Neutrophil (primary cell): Measurements from ENCODE around the gene NOP9.

Experiments used
- H3K27ac ChIP-seq: fragments of 200-600 bp; sonication (generic); 2 replicates; pipeline ENCODE4 v1.5.1; 2016; ENCODE audit warnings: mild to moderate bottlenecking, moderate library complexity
- H3K27me3 ChIP-seq: fragments of 200-600 bp; sonication (generic); 2 replicates; pipeline ENCODE4 v1.6.0; 2016; ENCODE audit warnings: mild to moderate bottlenecking
- H3K36me3 ChIP-seq: fragments of 200-600 bp; sonication (generic); 2 replicates; pipeline ENCODE4 v1.5.1; 2017
- H3K4me1 ChIP-seq, 2 experiments: fragments of 200-600 bp in 1 of 2; sonication (generic) in 1 of 2; 1 replicate in 1 of 2; 2 replicates in 1 of 2; pipeline versions ENCODE4 v1.5.1 to v1.6.1; 2013 to 2016; ENCODE audit warnings: low read depth in 1 of 2, low read length in 1 of 2, mild to moderate bottlenecking in 1 of 2, moderate library complexity in 1 of 2; ENCODE audit not compliant: control insufficient read depth in 1 of 2, insufficient read depth in 1 of 2
- H3K4me3 ChIP-seq, 2 experiments: fragments of 200-600 bp in 1 of 2; sonication (generic) in 1 of 2; 1 replicate in 1 of 2; 2 replicates in 1 of 2; pipeline ENCODE4 v1.5.1; 2013 to 2016; ENCODE audit warnings: low read depth in 1 of 2, low read length in 1 of 2, mild to moderate bottlenecking in 1 of 2, moderate library complexity in 1 of 2
- H3K9me3 ChIP-seq: fragments of 200-600 bp; sonication (generic); 2 replicates; pipeline ENCODE4 v1.5.1; 2016
- CTCF ChIP-seq: fragments of 200-600 bp; sonication (generic); IDR thresholded peaks from 2 replicates; pipeline ENCODE4 v1.5.1; 2016; ENCODE audit warnings: antibody characterized with exemption

Gene NOP9

DNA sequence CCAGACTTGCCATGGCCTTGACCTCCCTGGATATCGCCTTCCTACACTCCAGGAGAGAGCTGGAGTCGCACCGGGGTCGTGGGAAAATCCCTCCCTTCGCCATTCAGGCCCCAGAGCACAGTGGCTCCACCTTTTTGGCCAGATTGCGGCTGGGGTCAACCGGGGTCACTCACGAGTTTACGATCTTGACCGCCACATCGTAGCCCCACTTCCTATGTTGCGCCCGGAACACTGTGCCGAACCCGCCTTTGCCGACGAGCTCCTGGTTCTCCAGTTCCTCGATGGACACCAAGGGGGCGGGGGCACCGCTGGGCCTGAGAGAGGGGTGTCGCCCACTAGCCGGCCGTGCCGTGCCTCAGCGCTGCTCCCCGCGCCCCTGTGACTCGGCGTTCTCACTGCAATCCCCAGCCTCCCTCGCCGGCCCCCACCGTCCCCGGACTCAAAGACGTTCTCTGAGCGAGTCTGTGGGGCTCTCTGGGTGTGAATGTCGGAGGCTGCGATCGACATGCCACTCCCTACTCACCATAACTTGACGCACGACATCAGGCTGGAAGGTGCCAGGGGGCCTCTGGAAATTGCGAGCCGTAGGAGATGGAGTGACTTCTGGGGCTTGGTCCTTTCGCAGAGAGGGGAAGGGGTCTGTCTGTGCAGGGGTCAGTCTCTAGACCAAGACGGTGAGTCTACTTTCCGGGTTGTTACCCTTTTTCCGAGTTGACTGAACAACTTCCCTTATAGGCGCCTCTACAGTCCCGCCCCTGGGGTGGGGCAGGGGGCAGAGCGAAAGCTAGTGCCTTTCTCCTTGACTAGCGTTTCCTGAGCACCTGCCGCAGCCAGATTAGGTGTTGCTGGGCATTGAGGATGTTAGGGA lies 39.9 kb downstream of the NOP9 start, which contains the start of gene RIPK3:
Gene RIPK3, minus strand, starts transcription at position 708 of the 868 bp plus-strand sequence. Its CDS starts 165 bp downstream, at position 543.
- Histone ChIP-seq H3K27me3 (peaks cover 9% of the 10 kb centered on the region), H3K4me1 (peaks cover 50 to 55% of the 10 kb centered on the region in 2 experiments), H3K9me3 (no peaks in the 10 kb centered on the region), H3K36me3 (peaks cover 33% of the 10 kb centered on the region), H3K4me3 (peak within 1 kb of the TSS; percentile 72 to 88), H3K27ac (peak within 1 kb of the TSS; percentile 85)
- no peak for TF ChIP-seq CTCF

DNA sequence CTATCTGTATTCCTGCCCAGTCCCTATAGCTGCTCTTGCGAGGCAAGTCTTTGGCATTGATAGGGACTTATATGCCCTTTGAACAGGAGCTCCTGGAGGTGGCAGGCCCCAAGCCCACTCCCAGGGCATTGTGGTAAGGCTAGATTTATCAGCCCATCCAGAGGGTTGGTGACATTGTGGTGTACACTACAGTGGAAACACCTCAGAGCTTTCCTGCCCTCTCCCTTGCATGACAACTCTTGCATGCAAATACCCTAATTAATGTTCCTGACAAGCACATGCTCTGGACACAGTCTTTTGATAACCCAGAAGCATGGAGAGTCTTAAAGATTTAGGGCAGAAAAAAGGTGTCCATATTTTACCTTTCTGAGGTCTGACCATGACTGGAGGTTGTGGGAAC lies 41.0 kb downstream of the NOP9 start:
- no peak overlapping the region for H3K27ac ChIP-seq
- peaks cover 39 to 44% of the 10 kb centered on the region in 2 experiments for H3K4me1 ChIP-seq
- TF ChIP-seq CTCF = no peak
- no peaks in the 10 kb centered on the region for H3K27me3 ChIP-seq
- no peaks in the 10 kb centered on the region for H3K9me3 ChIP-seq
- no peak overlapping the region for H3K4me3 ChIP-seq
- H3K36me3 ChIP-seq = peaks cover 33% of the 10 kb centered on the region

DNA sequence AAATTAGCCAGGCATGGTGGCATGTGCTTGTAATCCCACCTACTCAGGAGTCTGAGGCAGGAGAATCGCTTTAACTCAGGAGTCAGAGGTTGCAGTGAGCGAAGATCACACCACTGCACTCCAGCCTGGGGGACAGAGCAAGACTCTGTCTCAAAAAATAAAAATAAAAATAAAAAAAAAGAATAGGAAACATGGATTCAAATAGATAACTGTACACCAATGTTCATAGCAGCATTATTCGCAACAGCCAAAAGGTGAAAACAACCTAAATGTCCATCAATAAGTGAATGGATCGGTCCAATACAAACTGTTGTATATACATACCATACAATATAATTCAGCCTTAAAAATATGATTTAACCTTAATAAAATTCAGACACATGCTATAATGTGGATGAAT lies 43.2 kb downstream of the NOP9 start:
- Histone ChIP-seq H3K9me3 (no peaks in the 10 kb centered on the region), H3K27me3 (peaks cover 6% of the 10 kb centered on the region), H3K36me3 (peaks cover 10% of the 10 kb centered on the region), H3K4me3 (no peak overlapping the region), H3K27ac (no peak overlapping the region), H3K4me1 (peaks cover 20 to 23% of the 10 kb centered on the region in 2 experiments)
- TF ChIP-seq CTCF = no peak

DNA sequence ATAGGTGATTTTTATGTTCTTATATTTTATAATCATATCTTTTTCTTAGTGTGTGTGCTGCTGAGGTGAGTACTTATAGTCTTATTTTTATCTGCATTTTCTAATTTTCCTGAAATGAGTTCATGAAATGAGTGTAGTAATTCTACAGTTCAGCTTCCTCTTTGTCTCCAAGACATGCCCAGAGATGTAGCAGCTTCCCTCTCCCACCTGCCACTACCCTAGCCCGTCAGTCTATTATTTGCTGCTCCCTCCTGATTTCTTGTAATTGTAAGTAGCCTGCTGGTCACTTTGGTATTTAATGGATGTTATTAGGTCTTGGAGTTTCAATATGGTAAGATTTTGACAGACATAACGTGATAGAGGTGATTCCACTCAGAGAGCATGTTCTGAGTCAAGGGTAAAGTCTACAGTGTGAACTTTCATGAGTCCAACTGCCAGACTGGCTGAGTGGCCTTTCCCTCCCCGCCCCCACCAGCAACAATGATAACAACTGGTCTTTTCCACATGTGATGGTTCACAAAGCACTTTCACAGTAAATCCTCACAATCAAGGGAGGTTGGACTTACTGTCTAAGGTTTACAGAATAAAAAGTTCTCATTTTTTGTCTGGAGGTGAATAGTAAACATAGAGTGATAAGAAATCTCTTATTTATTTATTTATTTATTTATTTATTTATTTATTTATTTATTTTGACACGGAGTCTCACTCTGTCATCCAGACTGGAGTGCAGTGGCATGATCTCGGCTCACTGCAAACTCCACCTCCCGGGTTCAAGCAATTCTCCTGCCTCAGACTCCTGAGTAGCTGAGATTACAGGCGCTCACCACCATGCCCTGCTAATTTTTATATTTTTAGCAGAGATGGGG lies 44.4 kb downstream of the NOP9 start:
- TF ChIP-seq CTCF = no peak
- Histone ChIP-seq H3K36me3 (no peaks in the 10 kb centered on the region), H3K27me3 (peaks cover 8% of the 10 kb centered on the region), H3K9me3 (no peaks in the 10 kb centered on the region), H3K27ac (no peak overlapping the region), H3K4me3 (no peak overlapping the region), H3K4me1 (peaks cover 9 to 12% of the 10 kb centered on the region in 2 experiments)

GRCh38 chr14:24347134-24347533 lies 47.5 kb downstream of the NOP9 start:
- Histone ChIP-seq H3K36me3 (no peaks in the 10 kb centered on the region), H3K9me3 (no peaks in the 10 kb centered on the region), H3K4me1 (no peaks in the 10 kb centered on the region), H3K4me3 (no peak overlapping the region), H3K27me3 (peaks cover 29% of the 10 kb centered on the region), H3K27ac (no peak overlapping the region)
- TF ChIP-seq CTCF = no peak
